DOHH2 (cell line): ENCODE measurements around the gene IFNA17.

Source experiments
- H3F3A ChIP-seq: fragments of 200-600 bp; sonication (generic), shearing (Covaris generic); 2 replicates; pipeline ENCODE4 v1.6.0; 2016; ENCODE audit warnings: antibody characterized with exemption, mild to moderate bottlenecking; ENCODE audit not compliant: control insufficient read depth, insufficient read depth
- H3K27ac ChIP-seq: fragments of 200-600 bp; sonication (generic); 2 replicates; pipeline ENCODE4 v1.5.1; 2014; ENCODE audit warnings: low read depth, mild to moderate bottlenecking, low read length, moderate library complexity
- H3K27me3 ChIP-seq: fragments of 200-600 bp; sonication (generic); 2 replicates; pipeline ENCODE4 v1.6.1; 2014; ENCODE audit warnings: mild to moderate bottlenecking, low read length, mixed read lengths; ENCODE audit not compliant: control insufficient read depth
- H3K36me3 ChIP-seq: fragments of 200-600 bp; sonication (generic); 2 replicates; pipeline ENCODE4 v1.6.1; 2014; ENCODE audit warnings: mild to moderate bottlenecking, low read length, moderate library complexity, mixed read lengths; ENCODE audit not compliant: control insufficient read depth
- H3K4me1 ChIP-seq: fragments of 200-600 bp; sonication (generic); 2 replicates; pipeline ENCODE4 v1.6.1; 2014; ENCODE audit warnings: mild to moderate bottlenecking, low read length, mixed read lengths; ENCODE audit not compliant: control insufficient read depth
- H3K4me2 ChIP-seq: fragments of 200-600 bp; sonication (generic); 2 replicates; pipeline ENCODE4 v1.6.0; 2014; ENCODE audit warnings: mild to moderate bottlenecking, low read length, moderate library complexity
- H3K4me3 ChIP-seq: fragments of 200-600 bp; sonication (generic); 2 replicates; pipeline ENCODE4 v1.5.1; 2014; ENCODE audit warnings: mild to moderate bottlenecking, low read length, mixed read lengths
- H3K79me2 ChIP-seq: fragments of 200-600 bp; sonication (generic); 2 replicates; pipeline ENCODE4 v1.6.1; 2014; ENCODE audit warnings: mild to moderate bottlenecking, low read length, mixed read lengths; ENCODE audit not compliant: control insufficient read depth
- H3K9me2 ChIP-seq: fragments of 200-600 bp; sonication (generic); replicated peaks from 2 replicates; pipeline ENCODE4 v1.6.1; 2014; ENCODE audit warnings: mild to moderate bottlenecking, low read length, mixed read lengths; ENCODE audit not compliant: control insufficient read depth
- H3K9me3 ChIP-seq: fragments of 200-600 bp; sonication (generic); 2 replicates; pipeline ENCODE4 v1.6.1; 2014; ENCODE audit warnings: antibody characterized with exemption, low read length, mixed read lengths; ENCODE audit not compliant: control insufficient read depth, insufficient read depth
- H4K20me1 ChIP-seq: fragments of 200-600 bp; sonication (generic); 2 replicates; pipeline ENCODE4 v1.6.0; 2014; ENCODE audit warnings: low read depth, mild to moderate bottlenecking, antibody characterized with exemption, low read length, moderate library complexity; ENCODE audit not compliant: control insufficient read depth, insufficient read depth
- EZH2phosphoT487 ChIP-seq: fragments of 200-600 bp; sonication (generic); IDR thresholded peaks from 2 replicates; pipeline ENCODE4 v1.6.1; 2017; ENCODE audit warnings: borderline replicate concordance, mild to moderate bottlenecking, antibody characterized with exemption, low read length, moderate library complexity, mixed read lengths
- TF ChIP-seq, protein P1 (sequence below): fragments of 200-600 bp; sonication (generic); IDR thresholded peaks from one replicate; pipeline ENCODE4 v1.5.1; 2014; ENCODE audit warnings: antibody characterized with exemption, mild to moderate bottlenecking, low read depth, low read length; ENCODE audit not compliant: poor library complexity, severe bottlenecking

IFNA17 gene

DNA sequence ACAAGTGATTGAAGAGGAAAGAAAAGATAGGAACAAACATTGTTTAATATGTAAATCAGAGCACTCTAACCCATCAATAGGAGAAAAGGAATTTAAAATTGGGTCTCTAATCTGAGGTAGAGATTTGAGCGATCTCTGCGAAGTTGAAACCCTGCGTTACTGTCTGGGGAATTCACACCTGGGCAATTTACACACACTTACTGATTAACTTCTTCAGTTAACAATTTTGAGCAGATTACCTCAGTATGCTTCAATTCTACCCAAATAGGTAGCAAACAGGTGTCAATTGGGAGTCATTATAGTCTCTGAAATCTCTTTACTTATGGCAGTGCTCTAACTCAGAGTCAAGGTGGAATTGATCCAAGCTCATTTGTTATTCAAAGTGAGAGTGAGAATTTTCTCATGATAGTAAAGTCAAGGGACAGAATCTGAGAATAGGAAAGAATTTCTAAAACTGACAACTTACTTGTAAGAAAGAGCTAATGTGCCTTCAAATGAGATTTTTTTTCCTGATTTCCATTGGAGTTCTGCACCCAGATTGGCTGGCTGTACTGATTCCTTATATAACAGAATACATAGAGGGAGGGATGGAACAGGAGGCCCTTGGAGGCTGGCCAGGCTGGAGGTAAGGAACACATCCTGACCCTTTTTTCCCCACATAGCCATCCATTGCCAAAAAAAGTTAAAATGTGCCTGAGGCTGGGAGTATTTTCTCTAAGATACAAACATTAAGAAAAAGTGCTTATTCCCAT, 38.9 kb upstream of the IFNA17 start:
- Histone ChIP-seq H3K4me2 (no peak overlapping the region), H3K9me2 (no peaks in the 10 kb centered on the region), H3F3A (no peaks in the 10 kb centered on the region), H3K27me3 (0 out of 2 replicates have a peak, but pooled peaks cover 4% of the 10 kb centered on the region), H3K36me3 (no peaks in the 10 kb centered on the region), H3K79me2 (no peaks in the 10 kb centered on the region), H3K9me3 (no peaks in the 10 kb centered on the region), H4K20me1 (no peaks in the 10 kb centered on the region), H3K4me3 (no peak overlapping the region), H3K27ac (no peak overlapping the region), H3K4me1 (no peaks in the 10 kb centered on the region)
- TF ChIP-seq EZH2phosphoT487, result no peak
- TF ChIP-seq, protein P1, sequence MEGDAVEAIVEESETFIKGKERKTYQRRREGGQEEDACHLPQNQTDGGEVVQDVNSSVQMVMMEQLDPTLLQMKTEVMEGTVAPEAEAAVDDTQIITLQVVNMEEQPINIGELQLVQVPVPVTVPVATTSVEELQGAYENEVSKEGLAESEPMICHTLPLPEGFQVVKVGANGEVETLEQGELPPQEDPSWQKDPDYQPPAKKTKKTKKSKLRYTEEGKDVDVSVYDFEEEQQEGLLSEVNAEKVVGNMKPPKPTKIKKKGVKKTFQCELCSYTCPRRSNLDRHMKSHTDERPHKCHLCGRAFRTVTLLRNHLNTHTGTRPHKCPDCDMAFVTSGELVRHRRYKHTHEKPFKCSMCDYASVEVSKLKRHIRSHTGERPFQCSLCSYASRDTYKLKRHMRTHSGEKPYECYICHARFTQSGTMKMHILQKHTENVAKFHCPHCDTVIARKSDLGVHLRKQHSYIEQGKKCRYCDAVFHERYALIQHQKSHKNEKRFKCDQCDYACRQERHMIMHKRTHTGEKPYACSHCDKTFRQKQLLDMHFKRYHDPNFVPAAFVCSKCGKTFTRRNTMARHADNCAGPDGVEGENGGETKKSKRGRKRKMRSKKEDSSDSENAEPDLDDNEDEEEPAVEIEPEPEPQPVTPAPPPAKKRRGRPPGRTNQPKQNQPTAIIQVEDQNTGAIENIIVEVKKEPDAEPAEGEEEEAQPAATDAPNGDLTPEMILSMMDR, result no peak

DNA sequence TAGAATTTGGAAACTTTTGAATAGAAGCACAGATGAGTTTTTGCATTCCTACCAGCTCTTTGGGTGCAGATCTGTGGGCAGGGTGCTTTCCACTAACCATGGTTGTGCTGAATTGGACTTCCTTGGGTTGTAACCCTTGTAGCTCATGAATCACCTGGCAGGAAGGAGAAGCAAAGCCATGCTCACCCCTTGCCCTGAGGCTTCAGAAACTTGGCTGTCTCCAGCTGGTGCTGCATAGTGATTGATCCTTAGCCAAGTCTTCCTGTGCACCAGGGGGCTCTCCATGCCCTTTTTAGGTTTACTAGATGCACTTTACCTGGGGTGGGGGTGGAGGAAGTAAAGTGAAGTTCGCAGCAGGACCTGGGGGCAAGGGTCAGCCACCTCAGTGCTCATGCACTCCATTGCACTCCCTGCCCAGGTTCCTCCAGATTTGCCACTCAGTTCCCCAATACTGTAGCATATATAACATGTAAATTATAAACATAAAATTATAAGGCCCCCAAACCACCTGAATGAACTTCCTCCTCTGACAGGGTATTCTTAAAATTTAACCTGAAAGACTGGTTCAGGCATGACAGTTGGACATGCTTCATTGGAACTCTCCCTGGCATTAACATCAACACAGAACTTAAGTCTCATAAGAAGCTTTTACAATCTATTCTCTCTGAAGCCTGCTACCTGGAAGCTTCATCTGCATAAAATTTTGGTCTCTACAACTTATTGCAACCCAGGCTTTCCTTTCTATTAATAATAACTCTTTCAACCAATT, 37.6 kb upstream of the IFNA17 start:
- Histone ChIP-seq H3F3A (no peaks in the 10 kb centered on the region), H3K4me2 (no peak overlapping the region), H3K36me3 (no peaks in the 10 kb centered on the region), H3K27ac (no peak overlapping the region), H3K9me3 (no peaks in the 10 kb centered on the region), H4K20me1 (no peaks in the 10 kb centered on the region), H3K9me2 (no peaks in the 10 kb centered on the region), H3K79me2 (no peaks in the 10 kb centered on the region), H3K4me3 (no peak overlapping the region), H3K4me1 (no peaks in the 10 kb centered on the region), H3K27me3 (0 out of 2 replicates have a peak, but pooled peaks cover 4% of the 10 kb centered on the region)
- no peak for TF ChIP-seq EZH2phosphoT487

DNA sequence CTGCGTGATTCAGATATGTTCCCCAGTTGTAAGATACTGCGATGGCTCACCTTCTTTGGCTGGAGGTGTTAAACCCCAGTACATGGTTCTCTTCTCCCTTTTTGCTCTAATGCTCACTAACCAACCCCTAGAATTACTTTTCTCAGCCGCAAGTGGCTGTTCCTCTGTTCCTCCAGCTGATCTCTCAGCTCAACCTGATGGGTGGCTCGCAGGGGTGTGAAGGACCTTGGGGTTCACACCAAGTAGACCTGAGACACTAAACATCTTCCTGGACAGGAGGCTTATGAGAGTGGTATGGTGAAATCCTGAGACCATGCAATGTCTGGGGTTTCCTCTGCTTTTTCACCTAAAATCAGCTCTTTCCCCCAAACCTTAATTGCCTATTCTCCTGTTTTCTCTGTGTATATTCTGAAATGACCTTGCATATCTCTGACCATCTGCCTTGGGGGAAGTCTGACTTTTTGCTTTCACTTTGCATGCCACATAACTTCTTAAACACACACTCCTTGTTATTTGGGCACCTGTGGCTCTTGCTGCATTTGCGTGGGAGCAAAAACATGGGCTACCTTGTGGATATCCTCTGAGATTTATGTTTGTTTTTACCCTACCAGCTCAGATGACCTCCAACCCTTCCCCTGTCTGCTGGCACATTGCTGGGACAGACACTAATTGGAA, 27.7 kb upstream of the IFNA17 start:
- no peak overlapping the region for H3K4me2 ChIP-seq
- no peaks in the 10 kb centered on the region for H3F3A ChIP-seq
- no peak overlapping the region for H3K4me3 ChIP-seq
- no peaks in the 10 kb centered on the region for H3K9me3 ChIP-seq
- no peaks in the 10 kb centered on the region for H3K9me2 ChIP-seq
- H3K4me1 ChIP-seq, result peaks cover 4% of the 10 kb centered on the region
- H3K36me3 ChIP-seq, result no peaks in the 10 kb centered on the region
- H3K27ac ChIP-seq, result no peak overlapping the region
- H4K20me1 ChIP-seq, result no peaks in the 10 kb centered on the region
- TF ChIP-seq EZH2phosphoT487, result no peak
- TF ChIP-seq, protein P1, result no peak
- H3K27me3 ChIP-seq, result peaks cover 37% of the 10 kb centered on the region
- H3K79me2 ChIP-seq, result no peaks in the 10 kb centered on the region
